Aorta (tissue), 5 donors: ENCODE measurements around the gene COL5A1. TPM values are rescaled to one million over a fixed set of nuclear protein-coding genes. Genes with fewer than 3 reads are reported as not detected.

Source experiments
- ATAC-seq: fragments of 200-7000 bp; cut with Tn5 transposase; one replicate; pipeline ENCODE4 v1.9.1; 2022; ENCODE audit warnings: moderate library complexity; ENCODE audit not compliant: low FRiP score
- DNase-seq, 2 donors: peaks; one replicate each; pipeline ENCODE4 v3.0.0-alpha.2; 2020
- H3K27ac ChIP-seq, 2 donors: one replicate each; pipeline ENCODE4 v1.5.1; 2013; ENCODE audit warnings: low read length in 2 of 2, mild to moderate bottlenecking in 2 of 2, moderate library complexity in 2 of 2, control low read depth in 1 of 2, inconsistent platforms in 1 of 2, low read depth in 1 of 2
- H3K27me3 ChIP-seq, 2 donors: one replicate each; pipeline ENCODE4 v1.6.1; 2013; ENCODE audit warnings: control low read depth in 1 of 2, low read length in 1 of 2, mild to moderate bottlenecking in 1 of 2, moderate library complexity in 1 of 2; ENCODE audit not compliant: insufficient read depth in 2 of 2, control insufficient read depth in 1 of 2
- H3K36me3 ChIP-seq, 2 donors: one replicate each; pipeline ENCODE4 v1.6.1; 2013; ENCODE audit warnings: control low read depth in 1 of 2, low read length in 1 of 2, mild to moderate bottlenecking in 1 of 2; ENCODE audit not compliant: insufficient read depth in 2 of 2, control insufficient read depth in 1 of 2
- H3K4me1 ChIP-seq, 2 donors: one replicate each; pipeline ENCODE4 v1.6.1; 2013; ENCODE audit warnings: low read length in 2 of 2, control low read depth in 1 of 2, mild to moderate bottlenecking in 1 of 2, moderate library complexity in 1 of 2; ENCODE audit not compliant: insufficient read depth in 2 of 2, control insufficient read depth in 1 of 2
- H3K4me3 ChIP-seq, 2 donors: one replicate each; pipeline ENCODE4 v1.5.1; 2013; ENCODE audit warnings: low read length in 2 of 2, control low read depth in 1 of 2, mild to moderate bottlenecking in 1 of 2
- H3K9me3 ChIP-seq: one replicate; pipeline ENCODE4 v1.6.1; 2013; ENCODE audit warnings: mild to moderate bottlenecking, low read length; ENCODE audit not compliant: control insufficient read depth
- WGBS, 2 donors: extraction: QIAGEN DNeasy Blood & Tissue Kit; methylation state at CpG; one replicate each; pipeline ENCODE4 v1.1.7; 2013; 5-methylcytosine and 5-hydroxymethylcytosine counted together
- intact Hi-C, 2 donors: fragments of 100-400 bp; cut with DNase I; formaldehyde crosslinking; loops; one replicate each; pipeline versions ENCODE4 v1.14.2 to v1.15.0; 2022
- polyA plus RNA-seq, 2 donors: library from polyadenylated mRNA; stranded (reverse); fragments of 200-250 nt; gene quantifications; one replicate each; pipeline ENCODE4 v1.2.3, GENCODE V29; 2013
- total RNA-seq, 2 donors: library from RNA; stranded (reverse); fragmentation: NEBNext Ultra II Directional; extraction: Animal tissue kit (Norgen Biotek cat#: 25700); gene quantifications; one replicate each; pipeline ENCODE4 v1.2.1, GENCODE V29; 2021
- donor health status: healthy with polysubstance abuse.
- donor health status: Bipolar disorder and iron deficiency.
- donor health status: DM: no; HTN: no; CAD: no.
- donor health status: DM: no; HTN: no; CAD: no.
- donor health status: DM: yes; HTN: yes; CAD: no.

Gene COL5A1
- total and polyA plus RNA-seq, 4 donors = 18.7 to 159 (median 82.8) TPM

GRCh38 chr9:134742822-134743535, 101.4 kb downstream of the COL5A1 start:
- H3K36me3 ChIP-seq = peaks cover 0 to 11% of the 10 kb centered on the region in 2 donors

DNA sequence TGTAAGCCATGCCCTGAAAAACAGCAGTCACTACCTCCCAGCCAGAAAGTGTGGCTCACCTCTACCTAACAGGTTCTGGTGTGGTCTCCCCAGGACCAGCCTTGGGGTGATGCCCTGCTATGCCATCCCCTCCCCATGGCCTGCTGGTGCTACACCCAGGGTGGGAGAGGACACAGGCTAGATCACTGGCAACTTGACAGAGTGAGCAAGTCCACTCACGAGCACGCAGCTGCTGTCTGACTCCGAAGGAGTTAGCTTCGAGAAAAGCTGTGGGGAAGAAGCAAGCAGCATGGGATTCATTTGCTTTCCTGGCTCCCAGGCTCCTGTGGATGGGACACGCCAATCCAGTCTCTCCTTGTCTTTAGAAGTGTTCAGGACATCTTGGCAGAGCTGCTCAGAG, 102.2 kb downstream of the COL5A1 start:
- no peak overlapping the region for H3K4me3 ChIP-seq
- intact Hi-C loops = no loop called here
- peaks cover 0 to 15% of the 10 kb centered on the region in 2 donors for H3K36me3 ChIP-seq
- no peaks in the 10 kb centered on the region for H3K27me3 ChIP-seq
- no peaks in the 10 kb centered on the region for H3K4me1 ChIP-seq
- ATAC-seq (no peak), DNase-seq (no peak)
- no peaks in the 10 kb centered on the region for H3K9me3 ChIP-seq
- H3K27ac ChIP-seq = no peak overlapping the region
- WGBS, 2 donors = 49 to 57% methylated on average over 5 of the region's 5 CpGs

More at GRCh38 chr9:134742822-134743535, 101.4 kb downstream of the COL5A1 start:
- intact Hi-C loops = no loop called here
- DNase-seq (no peak), ATAC-seq (no peak)
- Histone ChIP-seq H3K27ac (no peak overlapping the region), H3K4me3 (no peak overlapping the region), H3K9me3 (no peaks in the 10 kb centered on the region), H3K4me1 (no peaks in the 10 kb centered on the region), H3K27me3 (no peaks in the 10 kb centered on the region)
- 78 to 81% methylated on average over 22 of the region's 22 CpGs for WGBS, 2 donors

DNA sequence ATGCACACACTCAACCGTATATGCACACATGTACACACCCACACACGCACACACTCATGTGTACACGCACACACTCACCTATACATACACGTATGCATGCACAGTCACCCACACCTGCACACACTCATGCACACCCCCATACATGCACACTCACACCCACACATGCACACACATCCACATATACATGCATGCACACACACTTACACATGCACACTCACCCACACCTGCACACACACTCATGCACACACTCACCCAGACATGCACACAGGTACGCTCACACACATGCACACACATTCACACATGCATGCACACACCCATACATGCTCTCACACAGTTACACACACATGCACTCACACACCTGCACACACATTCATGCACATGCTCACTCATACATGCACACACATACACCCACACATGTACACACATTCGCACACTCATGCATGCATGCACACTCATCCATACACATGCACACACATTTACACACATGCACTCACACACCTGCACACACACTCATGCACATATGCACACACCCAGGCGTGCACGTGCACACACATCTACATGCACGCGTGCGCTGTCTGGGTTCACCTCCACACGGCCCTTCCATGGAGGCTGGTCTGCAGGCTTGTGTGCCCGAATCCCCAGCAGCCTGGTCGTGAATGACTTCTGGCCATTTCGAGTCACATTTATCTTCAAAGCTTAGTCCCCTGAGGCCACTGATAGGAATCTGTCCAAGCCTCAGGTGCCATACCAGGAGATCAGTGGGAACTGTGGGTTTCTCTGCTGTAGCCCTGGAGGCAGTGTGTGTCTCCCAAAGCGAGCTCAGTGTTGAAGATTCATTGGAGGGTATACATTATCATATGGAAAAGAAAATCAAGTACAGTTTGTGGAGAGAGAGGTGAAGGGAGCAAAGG, 103.0 kb downstream of the COL5A1 start:
- 78 to 85% methylated on average over 16 of the region's 16 CpGs for WGBS, 2 donors
- no peak for DNase-seq
- Histone ChIP-seq H3K36me3 (peaks cover 0 to 15% of the 10 kb centered on the region in 2 donors), H3K27ac (no peak overlapping the region), H3K9me3 (no peaks in the 10 kb centered on the region), H3K27me3 (no peaks in the 10 kb centered on the region), H3K4me3 (no peak overlapping the region), H3K4me1 (no peaks in the 10 kb centered on the region)
- intact Hi-C loops = no loop called here
- no peak for ATAC-seq

DNA sequence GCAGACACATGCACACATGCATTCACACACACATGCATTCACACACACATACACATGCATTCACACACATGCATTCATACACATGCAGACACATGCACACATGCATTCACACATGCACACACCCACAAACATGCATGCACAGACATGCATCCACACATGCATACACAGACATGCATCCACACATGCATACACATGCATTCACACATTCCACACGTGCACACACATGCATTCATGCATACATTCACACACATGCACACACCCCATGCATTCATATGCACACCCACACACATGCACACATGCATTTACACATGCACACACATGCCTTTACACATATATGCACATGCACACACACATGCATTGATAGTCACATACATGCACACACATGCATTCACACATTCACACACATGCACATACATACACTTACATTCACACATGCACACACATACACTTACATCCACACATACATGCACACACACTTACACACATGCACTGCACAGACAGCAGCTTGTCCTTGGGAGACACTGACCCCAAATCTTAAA, 106.4 kb downstream of the COL5A1 start:
- WGBS, 2 donors = 85 to 92% methylated on average over 1 of the region's 1 CpG
- H3K27me3 ChIP-seq = no peaks in the 10 kb centered on the region
- H3K4me1 ChIP-seq = no peaks in the 10 kb centered on the region
- no peak overlapping the region for H3K27ac ChIP-seq
- ATAC-seq = no peak
- H3K9me3 ChIP-seq = no peaks in the 10 kb centered on the region
- H3K36me3 ChIP-seq = peaks cover 0 to 15% of the 10 kb centered on the region in 2 donors
- intact Hi-C loops = no loop called here
- H3K4me3 ChIP-seq = no peak overlapping the region
- DNase-seq = no peak

GRCh38 chr9:134748591-134748990, 107.0 kb downstream of the COL5A1 start:
- Histone ChIP-seq H3K36me3 (peaks cover 0 to 15% of the 10 kb centered on the region in 2 donors), H3K4me3 (no peak overlapping the region), H3K4me1 (no peaks in the 10 kb centered on the region), H3K27me3 (no peaks in the 10 kb centered on the region), H3K27ac (no peak overlapping the region), H3K9me3 (no peaks in the 10 kb centered on the region)
- no peak for DNase-seq
- intact Hi-C loops = no loop called here
- no peak for ATAC-seq
- WGBS, 2 donors = 60 to 63% methylated on average over 8 of the region's 8 CpGs

GRCh38 chr9:134750450-134751155, 109.0 kb downstream of the COL5A1 start:
- no peak for ATAC-seq
- WGBS, 2 donors = 91 to 92% methylated on average over 21 of the region's 21 CpGs

DNA sequence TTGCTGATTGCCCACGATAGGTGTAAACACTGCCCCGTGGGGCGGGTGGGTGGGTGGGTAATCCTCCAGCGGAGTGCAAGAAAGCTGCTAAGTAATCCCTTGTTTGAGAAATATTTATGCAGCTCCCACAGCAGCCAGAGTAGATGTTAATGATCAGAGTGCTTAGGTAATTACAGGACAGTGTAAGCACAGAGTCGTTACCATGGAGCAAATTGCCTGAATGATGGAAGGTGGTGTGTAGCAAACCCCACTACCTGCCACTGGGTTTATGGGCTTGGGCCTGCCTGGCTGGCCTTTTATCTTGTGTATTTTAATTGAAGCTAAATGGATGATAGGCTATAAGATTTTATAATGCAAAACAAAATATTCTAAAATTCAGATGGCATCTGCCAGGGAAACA, 110.0 kb downstream of the COL5A1 start:
- no peak for DNase-seq
- H3K4me3 ChIP-seq = no peak overlapping the region
- intact Hi-C loops = no loop called here
- peaks cover 0 to 8% of the 10 kb centered on the region in 2 donors for H3K36me3 ChIP-seq
- no peaks in the 10 kb centered on the region for H3K27me3 ChIP-seq
- no peak for ATAC-seq
- H3K4me1 ChIP-seq = no peaks in the 10 kb centered on the region
- 79 to 85% methylated on average over 5 of the region's 5 CpGs for WGBS, 2 donors
- H3K9me3 ChIP-seq = no peaks in the 10 kb centered on the region
- no peak overlapping the region for H3K27ac ChIP-seq

More at GRCh38 chr9:134750450-134751155, 109.0 kb downstream of the COL5A1 start:
- no peak for DNase-seq
- intact Hi-C loops = no loop called here
- no peaks in the 10 kb centered on the region for H3K4me1 ChIP-seq
- no peak overlapping the region for H3K4me3 ChIP-seq
- H3K36me3 ChIP-seq = peaks cover 0 to 12% of the 10 kb centered on the region in 2 donors
- H3K27ac ChIP-seq = no peak overlapping the region
- H3K9me3 ChIP-seq = no peaks in the 10 kb centered on the region
- no peaks in the 10 kb centered on the region for H3K27me3 ChIP-seq

- no peaks in the 10 kb centered on the region for H3K27me3 ChIP-seq
- ATAC-seq = no peak
These were observed 111.0 kb downstream of the COL5A1 start for GRCh38 chr9:134752471-134753168.

More at GRCh38 chr9:134752471-134753168, 111.0 kb downstream of the COL5A1 start:
- no peak overlapping the region for H3K27ac ChIP-seq
- no peak for DNase-seq
- H3K4me3 ChIP-seq = no peak overlapping the region
- intact Hi-C loops = no loop called here
- H3K9me3 ChIP-seq = no peaks in the 10 kb centered on the region
- H3K4me1 ChIP-seq = no peaks in the 10 kb centered on the region
- peaks cover 0 to 5% of the 10 kb centered on the region in 2 donors for H3K36me3 ChIP-seq
- 75 to 77% methylated on average over 16 of the region's 16 CpGs for WGBS, 2 donors
